H1 (cell line): Measurements from ENCODE around the gene FSD1L. TPM values are rescaled to one million over a fixed set of nuclear protein-coding genes. Genes with fewer than 3 reads are reported as not detected.

Experiments used
- CTCF ChIA-PET: fragments of 300-600 bp; sonication (Branson Sonifier 250); formaldehyde crosslinking; loops from one replicate; lab custom pipeline; 2021; ENCODE audit not compliant: partially characterized antibody; lab: Charles Lee
- POLR2A ChIA-PET: fragments of 300-600 bp; sonication (Branson Sonifier 250); formaldehyde crosslinking; loops from one replicate; lab custom pipeline; 2021; ENCODE audit warnings: inconsistent platforms; ENCODE audit not compliant: partially characterized antibody; lab: Charles Lee
- DNase-seq, 2 experiments: peaks; one replicate each; pipeline versions ENCODE4 v3.0.0 to v3.0.0-alpha.2; 2010 to 2022; ENCODE audit warnings: low spot score in 2 of 2, low read depth in 1 of 2, mixed read lengths in 1 of 2
- FAIRE-seq: peaks from 2 replicates; lab custom pipeline; 2011; peaks lifted over from hg19 to GRCh38; lab: Jason Lieb, UNC
- H2AFZ ChIP-seq: 2 replicates; pipeline ENCODE4 v1.8.1; 2012; ENCODE audit warnings: low read length, inconsistent platforms
- H2AK5ac ChIP-seq: 2 replicates; pipeline ENCODE4 v1.6.1; 2013; ENCODE audit warnings: low read depth, low read length
- H2BK120ac ChIP-seq: replicated peaks from 2 replicates; pipeline ENCODE3; 2013; ENCODE audit warnings: low read depth, low read length, inconsistent platforms
- H2BK12ac ChIP-seq: 2 replicates; pipeline ENCODE4 v1.6.1; 2013; ENCODE audit warnings: low read depth, low read length
- H2BK15ac ChIP-seq: 2 replicates; pipeline ENCODE4 v1.6.1; 2013; ENCODE audit warnings: low read length
- H2BK20ac ChIP-seq: 2 replicates; pipeline ENCODE4 v1.6.1; 2013; ENCODE audit warnings: low read length
- H2BK5ac ChIP-seq: 2 replicates; pipeline ENCODE4 v1.6.1; 2013; ENCODE audit warnings: low read depth, low read length
- H3K14ac ChIP-seq: 2 replicates; pipeline ENCODE4 v1.6.1; 2013; ENCODE audit warnings: inconsistent platforms; ENCODE audit not compliant: insufficient read length
- H3K18ac ChIP-seq: 2 replicates; pipeline ENCODE4 v1.6.1; 2013; ENCODE audit warnings: low read length; ENCODE audit errors: extremely low read depth
- H3K23ac ChIP-seq: 2 replicates; pipeline ENCODE4 v1.6.1; 2013; ENCODE audit warnings: inconsistent platforms; ENCODE audit not compliant: insufficient read length
- H3K23me2 ChIP-seq: 2 replicates; pipeline ENCODE4 v1.6.1; 2013; ENCODE audit warnings: low read depth, low read length
- H3K27ac ChIP-seq: 2 replicates; pipeline ENCODE4 v1.6.1; 2011; ENCODE audit warnings: low read depth, low read length, inconsistent platforms
- H3K27me3 ChIP-seq, 4 experiments: replicated peaks in 1 of 4; 1 replicate in 1 of 4; 2 replicates in 3 of 4; pipeline versions ENCODE4 v1.6.1 to v1.8.1; 2011 to 2013; ENCODE audit warnings: low read length in 3 of 4, mild to moderate bottlenecking in 3 of 4, inconsistent platforms in 2 of 4, mixed read lengths in 2 of 4, moderate library complexity in 1 of 4; ENCODE audit not compliant: control insufficient read depth in 3 of 4, insufficient read depth in 3 of 4; ENCODE audit errors: extremely low read depth in 1 of 4
- H3K36me3 ChIP-seq, 4 experiments: 2 replicates each; pipeline versions ENCODE4 v1.6.1 to v1.8.1; 2011 to 2013; ENCODE audit warnings: mild to moderate bottlenecking in 4 of 4, low read length in 3 of 4, moderate library complexity in 2 of 4, control low read depth in 1 of 4, inconsistent platforms in 1 of 4; ENCODE audit not compliant: insufficient read depth in 4 of 4, control insufficient read depth in 2 of 4
- H3K4ac ChIP-seq: replicated peaks from 2 replicates; pipeline ENCODE3; 2013; ENCODE audit warnings: low read length, low read depth, mixed read lengths, inconsistent platforms; ENCODE audit not compliant: insufficient read length
- H3K4me1 ChIP-seq, 4 experiments: replicated peaks in 1 of 4; 1 replicate in 1 of 4; 2 replicates in 3 of 4; pipeline versions ENCODE4 v1.6.1 to v1.8.1; 2011 to 2013; ENCODE audit warnings: low read length in 3 of 4, inconsistent platforms in 2 of 4, mixed read lengths in 1 of 4; ENCODE audit not compliant: insufficient read depth in 4 of 4, control insufficient read depth in 3 of 4
- H3K4me2 ChIP-seq, 2 experiments: 2 replicates each; pipeline versions ENCODE4 v1.6.1 to v1.8.1; 2011 to 2013; ENCODE audit warnings: low read depth in 2 of 2, low read length in 2 of 2, control low read depth in 1 of 2, inconsistent platforms in 1 of 2, mild to moderate bottlenecking in 1 of 2; ENCODE audit not compliant: insufficient read depth in 1 of 2
- H3K4me3 ChIP-seq, 4 experiments: fragments of 200-600, 300-600 bp in 1 of 4; sonication (generic), shearing (Covaris generic), sonication (Bioruptor Twin) in 1 of 4; 2 replicates each; pipeline versions ENCODE4 v1.5.1 to v1.8.1; 2011 to 2016; ENCODE audit warnings: low read length in 4 of 4, low read depth in 3 of 4, control low read depth in 2 of 4, inconsistent platforms in 2 of 4, mild to moderate bottlenecking in 2 of 4, mixed read lengths in 1 of 4, moderate library complexity in 1 of 4; ENCODE audit not compliant: insufficient read depth in 2 of 4; ENCODE audit errors: extremely low read depth in 1 of 4
- H3K56ac ChIP-seq: replicated peaks from 2 replicates; pipeline ENCODE3; 2013; ENCODE audit warnings: low read depth, mild to moderate bottlenecking, mixed read lengths, low read length, inconsistent platforms; ENCODE audit not compliant: insufficient read length
- H3K79me1 ChIP-seq: 2 replicates; pipeline ENCODE4 v1.6.1; 2013; ENCODE audit warnings: low read depth, low read length, control low read depth
- H3K79me2 ChIP-seq, 2 experiments: 2 replicates each; pipeline versions ENCODE4 v1.6.1 to v1.8.1; 2012 to 2013; ENCODE audit warnings: low read length in 2 of 2, mild to moderate bottlenecking in 2 of 2, inconsistent platforms in 1 of 2; ENCODE audit not compliant: insufficient read depth in 2 of 2, control insufficient read depth in 1 of 2
- H3K9ac ChIP-seq, 4 experiments: replicated peaks in 1 of 4; 1 replicate in 1 of 4; 2 replicates in 3 of 4; pipeline versions ENCODE4 v1.6.1 to v1.8.1; 2011 to 2013; ENCODE audit warnings: low read depth in 3 of 4, low read length in 3 of 4, control low read depth in 2 of 4, mild to moderate bottlenecking in 2 of 4, moderate library complexity in 2 of 4, inconsistent platforms in 1 of 4; ENCODE audit errors: extremely low read depth in 1 of 4
- H3K9me3 ChIP-seq, 2 experiments: 2 replicates each; pipeline versions ENCODE4 v1.6.1 to v1.8.1; 2012 to 2013; ENCODE audit warnings: mild to moderate bottlenecking in 2 of 2, moderate library complexity in 2 of 2, control low read depth in 1 of 2, inconsistent platforms in 1 of 2, low read depth in 1 of 2, low read length in 1 of 2, mixed read lengths in 1 of 2; ENCODE audit not compliant: insufficient read depth in 2 of 2
- H4K20me1 ChIP-seq, 2 experiments: replicated peaks in 1 of 2; 2 replicates each; pipeline versions ENCODE3 to v1.8.1; 2011 to 2013; ENCODE audit warnings: inconsistent platforms in 2 of 2, low read length in 2 of 2, mild to moderate bottlenecking in 1 of 2; ENCODE audit not compliant: insufficient read depth in 2 of 2, control insufficient read depth in 1 of 2
- H4K5ac ChIP-seq: 2 replicates; pipeline ENCODE4 v1.6.1; 2013; ENCODE audit warnings: low read length, low read depth, mixed read lengths, inconsistent platforms; ENCODE audit not compliant: insufficient read length
- H4K8ac ChIP-seq: 2 replicates; pipeline ENCODE4 v1.8.0; 2013; ENCODE audit warnings: mild to moderate bottlenecking, moderate library complexity, low read length, inconsistent platforms; ENCODE audit not compliant: insufficient read depth; ENCODE audit errors: extremely low read depth
- H4K91ac ChIP-seq: replicated peaks from 2 replicates; pipeline ENCODE3; 2013; ENCODE audit warnings: low read length, mixed read lengths, inconsistent platforms; ENCODE audit not compliant: insufficient read length
- BCL11A ChIP-seq, 2 experiments: IDR thresholded peaks; one replicate each; pipeline ENCODE4 v1.6.1; 2011; ENCODE audit warnings: low read depth in 2 of 2, low read length in 2 of 2, mild to moderate bottlenecking in 2 of 2
- CBX8 ChIP-seq: fragments of 300-800, 300-1000 bp; sonication (generic); IDR thresholded peaks from 2 replicates; pipeline ENCODE4 v1.7.1; 2016; ENCODE audit warnings: low read depth, low read length, borderline replicate concordance
- CEBPB ChIP-seq: IDR thresholded peaks from 2 replicates; pipeline ENCODE4 v1.6.1; 2012; ENCODE audit warnings: low read depth, low read length
- EGR1 ChIP-seq: IDR thresholded peaks from 2 replicates; pipeline ENCODE4 v1.6.1; 2011; ENCODE audit warnings: low read depth, low read length, borderline replicate concordance
- MAFK ChIP-seq: IDR thresholded peaks from 2 replicates; pipeline ENCODE4 v1.6.1; 2012; ENCODE audit warnings: low read depth, mild to moderate bottlenecking, improper control_type of control experiment, low read length
- NANOG ChIP-seq: IDR thresholded peaks from 2 replicates; pipeline ENCODE4 v1.6.1; 2011; ENCODE audit warnings: low read length, low read depth, mild to moderate bottlenecking, inconsistent platforms; ENCODE audit not compliant: insufficient read depth, poor library complexity, severe bottlenecking
- POLR2AphosphoS5 ChIP-seq: IDR thresholded peaks from 2 replicates; pipeline ENCODE4 v1.6.1; 2011; ENCODE audit warnings: low read depth, low read length
- POU5F1 ChIP-seq: IDR thresholded peaks from 2 replicates; pipeline ENCODE4 v1.6.1; 2011; ENCODE audit warnings: low read depth, mild to moderate bottlenecking, low read length, moderate library complexity
- RFX5 ChIP-seq: IDR thresholded peaks from 2 replicates; pipeline ENCODE4 v1.6.1; 2011; ENCODE audit warnings: low read depth, low read length, improper control_type of control experiment, borderline replicate concordance
- SIX5 ChIP-seq: IDR thresholded peaks from 2 replicates; pipeline ENCODE4 v1.6.1; 2011; ENCODE audit warnings: mild to moderate bottlenecking, low read depth, low read length
- SP1 ChIP-seq: IDR thresholded peaks from 2 replicates; pipeline ENCODE4 v1.6.1; 2011; ENCODE audit warnings: low read depth, low read length
- WGBS, 2 experiments: shearing (Covaris generic) in 1 of 2; methylation state at CpG; one replicate each; pipeline versions ENCODE4 v1.1.6 to v1.1.7; 2013 to 2015; ENCODE audit warnings: low lambda C conversion rate in 2 of 2, mixed read lengths in 2 of 2, inconsistent platforms in 1 of 2, low coverage in 1 of 2, missing lambda C conversion rate in 1 of 2; ENCODE audit not compliant: insufficient replicate concordance in 2 of 2, insufficient coverage in 1 of 2, insufficient read length in 1 of 2; ENCODE audit errors: extremely low coverage in 1 of 2, missing lambda C conversion rate in 1 of 2; 5-methylcytosine and 5-hydroxymethylcytosine counted together
- polyA plus RNA-seq, 7 experiments: library from polyadenylated mRNA; depleted of rRNA in 3 of 7; stranded (reverse) in 5 of 7; unstranded in 2 of 7; fragments of >200 nt in 5 of 7; fragments of 200-250 nt in 2 of 7; gene quantifications; 1 replicate in 5 of 7; 2 replicates in 1 of 7; 4 replicates in 1 of 7; pipeline versions ENCODE4 v1.2.1 to v1.2.3, GENCODE V29; 2011 to 2013; ENCODE audit warnings: missing spikeins in 2 of 7, mixed read lengths in 2 of 7
- total RNA-seq: library from RNA; stranded (reverse); fragmentation: NEBNext Ultra II Directional; extraction: Animal tissue kit (Norgen Biotek cat#: 25700); gene quantifications from 2 replicates; pipeline ENCODE4 v1.2.1, GENCODE V29; 2021
- TF ChIP-seq, protein P1 (sequence below), 3 experiments: IDR thresholded peaks; 1 replicate in 2 of 3; 2 replicates in 1 of 3; pipeline versions ENCODE4 v1.5.1 to v1.6.1; 2011; ENCODE audit warnings: low read length in 3 of 3, mild to moderate bottlenecking in 3 of 3, inconsistent platforms in 2 of 3, low read depth in 1 of 3, moderate library complexity in 1 of 3; ENCODE audit not compliant: insufficient read depth in 1 of 3; ENCODE audit errors: control extremely low read depth in 1 of 3

FSD1L gene
- total and polyA plus RNA-seq, 2 of the 8 experiments (the other 6 are each of a cell fraction or from before 2014, with no cell fraction given) = 0.91 to 4.8 TPM

DNA sequence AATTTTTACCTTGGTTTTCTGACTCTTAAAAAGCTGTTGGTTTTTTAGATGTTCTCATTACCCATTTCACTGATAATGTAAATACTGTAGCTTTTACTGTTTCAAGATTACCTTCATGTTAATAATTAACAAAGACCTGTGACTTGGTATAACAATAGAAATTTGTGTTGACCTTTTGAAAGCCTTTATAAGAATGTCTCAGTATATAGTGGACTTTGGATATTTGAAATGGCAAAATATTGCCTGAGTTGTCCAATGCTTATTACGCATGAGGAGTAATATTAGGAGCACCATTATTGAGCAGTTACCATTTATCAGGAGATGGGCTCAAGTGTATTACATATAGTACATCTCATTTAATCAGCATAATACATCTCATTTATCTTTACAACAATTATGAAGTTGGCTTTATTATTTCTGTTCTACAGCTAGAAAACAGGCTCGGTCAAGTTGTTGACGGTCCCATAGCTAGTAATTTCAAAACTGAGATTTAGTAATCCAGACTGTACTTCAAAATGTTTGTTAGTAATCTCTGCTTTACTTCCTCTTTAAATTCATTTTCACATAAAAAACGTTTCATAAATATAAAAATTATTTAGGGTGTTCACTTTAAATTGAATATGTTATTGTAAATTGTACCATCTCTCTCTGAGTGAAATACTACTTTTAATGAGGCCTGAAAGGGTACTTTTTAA is 59.4 kb downstream of the FSD1L start:
- CTCF ChIA-PET = no interaction called here
- Histone ChIP-seq H4K8ac (no peak overlapping the region), H3K4me2 (no peak overlapping the region), H3K4ac (no peak overlapping the region), H3K9me3 (no peaks in the 10 kb centered on the region), H3K4me1 (no peaks in the 10 kb centered on the region), H2BK120ac (no peak overlapping the region), H3K36me3 (no peaks in the 10 kb centered on the region; a peak in 2 of 8 replicates), H3K56ac (no peak overlapping the region), H4K20me1 (no peaks in the 10 kb centered on the region), H3K79me2 (no peaks in the 10 kb centered on the region), H2BK12ac (no peak overlapping the region), H4K5ac (no peak overlapping the region), H3K79me1 (no peaks in the 10 kb centered on the region), H3K23me2 (no peaks in the 10 kb centered on the region), H3K4me3 (no peak overlapping the region), H2AK5ac (no peak overlapping the region), H2BK5ac (no peak overlapping the region), H3K9ac (no peak overlapping the region), H2BK20ac (no peak overlapping the region), H2AFZ (no peak overlapping the region), H4K91ac (no peak overlapping the region), H3K23ac (no peak overlapping the region), H2BK15ac (no peak overlapping the region), H3K18ac (no peak overlapping the region), H3K27me3 (no peaks in the 10 kb centered on the region), H3K27ac (no peak overlapping the region), H3K14ac (no peak overlapping the region)
- DNase-seq = no peak
- WGBS, 2 experiments = 88 to 100% methylated on average over 1 to 4 of the region's 4 CpGs
- no peak for FAIRE-seq
- POLR2A ChIA-PET = no interaction called here
- no peak for TF ChIP-seq CBX8
- TF ChIP-seq RFX5 = no peak
- TF ChIP-seq, protein P1, sequence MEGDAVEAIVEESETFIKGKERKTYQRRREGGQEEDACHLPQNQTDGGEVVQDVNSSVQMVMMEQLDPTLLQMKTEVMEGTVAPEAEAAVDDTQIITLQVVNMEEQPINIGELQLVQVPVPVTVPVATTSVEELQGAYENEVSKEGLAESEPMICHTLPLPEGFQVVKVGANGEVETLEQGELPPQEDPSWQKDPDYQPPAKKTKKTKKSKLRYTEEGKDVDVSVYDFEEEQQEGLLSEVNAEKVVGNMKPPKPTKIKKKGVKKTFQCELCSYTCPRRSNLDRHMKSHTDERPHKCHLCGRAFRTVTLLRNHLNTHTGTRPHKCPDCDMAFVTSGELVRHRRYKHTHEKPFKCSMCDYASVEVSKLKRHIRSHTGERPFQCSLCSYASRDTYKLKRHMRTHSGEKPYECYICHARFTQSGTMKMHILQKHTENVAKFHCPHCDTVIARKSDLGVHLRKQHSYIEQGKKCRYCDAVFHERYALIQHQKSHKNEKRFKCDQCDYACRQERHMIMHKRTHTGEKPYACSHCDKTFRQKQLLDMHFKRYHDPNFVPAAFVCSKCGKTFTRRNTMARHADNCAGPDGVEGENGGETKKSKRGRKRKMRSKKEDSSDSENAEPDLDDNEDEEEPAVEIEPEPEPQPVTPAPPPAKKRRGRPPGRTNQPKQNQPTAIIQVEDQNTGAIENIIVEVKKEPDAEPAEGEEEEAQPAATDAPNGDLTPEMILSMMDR (IDR thresholded peaks at IDR 0.05; ENCODE audit: control extremely low read depth in 1 of 3, insufficient read depth in 1 of 3, low read depth in 1 of 3, low read length in 3 of 3) = no peak
- TF ChIP-seq POLR2AphosphoS5 = no peak
- TF ChIP-seq MAFK = no peak
- no peak for TF ChIP-seq EGR1
- TF ChIP-seq CEBPB = no peak
- TF ChIP-seq SP1 = no peak
- TF ChIP-seq NANOG = no peak
- TF ChIP-seq SIX5 = no peak
- TF ChIP-seq POU5F1 = no peak
- no peak for TF ChIP-seq BCL11A (IDR thresholded peaks at IDR 0.05; ENCODE audit: low read depth in 2 of 2, low read length in 2 of 2)
